GM12865 (cell line): ENCODE measurements around the gene SCN9A.

Source experiments
- DNase-seq: peaks from one replicate; pipeline ENCODE4 v3.0.0; 2010; ENCODE audit warnings: low read depth
- H3K4me3 ChIP-seq: 2 replicates; pipeline ENCODE4 v1.5.1; 2011; ENCODE audit warnings: mild to moderate bottlenecking, low read depth, low read length, control low read depth
- CTCF ChIP-seq: IDR thresholded peaks from 2 replicates; pipeline ENCODE4 v1.5.1; 2011; ENCODE audit warnings: low read length, control low read depth, low read depth, inconsistent platforms; ENCODE audit not compliant: insufficient read depth; ENCODE audit errors: missing control alignments

Gene SCN9A

GRCh38 chr2:166173263-166173662 lies 202.5 kb downstream of the SCN9A start:
- TF ChIP-seq CTCF, result no peak
- no peak for DNase-seq
- H3K4me3 ChIP-seq, result no peak overlapping the region

GRCh38 chr2:166171216-166171615 lies 204.5 kb downstream of the SCN9A start:
- no peak for DNase-seq
- no peak overlapping the region for H3K4me3 ChIP-seq
- TF ChIP-seq CTCF, result no peak

GRCh38 chr2:166170356-166170755 lies 205.4 kb downstream of the SCN9A start:
- TF ChIP-seq CTCF, result no peak
- peak; percentile 14 for DNase-seq
- no peak overlapping the region for H3K4me3 ChIP-seq

- TF ChIP-seq CTCF, result no peak
- DNase-seq, result no peak
Observed at GRCh38 chr2:166167449-166167848, 208.3 kb downstream of the SCN9A start.

GRCh38 chr2:166163775-166164174 lies 212.0 kb downstream of the SCN9A start:
- H3K4me3 ChIP-seq, result no peak overlapping the region
- no peak for DNase-seq
- TF ChIP-seq CTCF, result no peak

More at GRCh38 chr2:166167449-166167848, 208.3 kb downstream of the SCN9A start:
- H3K4me3 ChIP-seq, result no peak overlapping the region

- TF ChIP-seq CTCF, result no peak
- no peak for DNase-seq
- no peak overlapping the region for H3K4me3 ChIP-seq
Observed at GRCh38 chr2:166158546-166158945, 217.2 kb downstream of the SCN9A start.

GRCh38 chr2:166157578-166157977 lies 218.2 kb downstream of the SCN9A start:
- no peak for DNase-seq
- TF ChIP-seq CTCF, result no peak
- no peak overlapping the region for H3K4me3 ChIP-seq
